ENCODE data around the gene MRGPRF.

GRCh38 chr11:69037074-69037473 lies 24.0 kb upstream of the MRGPRF start:
- TF ChIP-seq CTCF (IDR thresholded peaks at IDR 0.05; ENCODE audit: borderline replicate concordance, extremely low read depth, low read length, poor library complexity, severe bottlenecking) (no peak), EZH2 (IDR thresholded peaks at IDR 0.05; ENCODE audit: borderline replicate concordance, low read depth, low read length, severe bottlenecking) (no peak)
